GM19455 (cell line): Measurements from ENCODE around the gene AURKAIP1.
"Not testable (repeated sequence)": the region's sequence is repeated elsewhere in the genome, so short reads cannot be mapped to it uniquely, and the experiment has no call there.

Experiments used
- ATAC-seq: cut with Tn5 transposase; IDR thresholded peaks from one replicate; pipeline ENCODE4 v1.9.1; 2021; ENCODE audit not compliant: unreplicated experiment

Gene AURKAIP1

GRCh38 chr1:1406821-1407635, 32.0 kb upstream of the AURKAIP1 start, which contains the start of gene MRPL20:
Gene MRPL20, minus strand, starts transcription at chr1:1407293. Its CDS starts 76 bp downstream, at chr1:1407217.
- peak; percentile 93 for ATAC-seq

- no peak for ATAC-seq
Observed at GRCh38 chr1:1406101-1406820, 31.3 kb upstream of the AURKAIP1 start.

DNA sequence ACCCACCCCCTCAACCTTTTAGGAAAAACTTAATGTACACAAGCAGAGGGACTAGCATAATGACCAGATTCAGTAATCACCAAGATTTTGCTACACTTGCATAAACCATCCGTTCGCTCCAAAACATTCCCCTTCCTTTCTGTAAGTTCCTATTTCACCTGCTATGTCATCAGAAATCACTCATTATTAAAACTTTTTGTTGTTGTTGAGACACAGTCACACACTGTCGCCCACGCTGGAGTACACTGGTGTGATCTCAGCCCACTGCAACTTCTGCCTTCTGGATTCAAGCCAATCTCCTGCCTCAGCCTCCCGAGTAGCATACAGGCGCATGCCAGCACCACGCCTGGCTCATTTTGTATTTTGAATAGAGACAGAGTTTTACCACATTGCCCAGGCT, 28.6 kb upstream of the AURKAIP1 start:
- ATAC-seq: no peak

- not testable (repeated sequence) for ATAC-seq
Observed at GRCh38 chr1:1402901-1403392, 27.9 kb upstream of the AURKAIP1 start.

- ATAC-seq: no peak
Observed at GRCh38 chr1:1402072-1402900, 27.3 kb upstream of the AURKAIP1 start.

DNA sequence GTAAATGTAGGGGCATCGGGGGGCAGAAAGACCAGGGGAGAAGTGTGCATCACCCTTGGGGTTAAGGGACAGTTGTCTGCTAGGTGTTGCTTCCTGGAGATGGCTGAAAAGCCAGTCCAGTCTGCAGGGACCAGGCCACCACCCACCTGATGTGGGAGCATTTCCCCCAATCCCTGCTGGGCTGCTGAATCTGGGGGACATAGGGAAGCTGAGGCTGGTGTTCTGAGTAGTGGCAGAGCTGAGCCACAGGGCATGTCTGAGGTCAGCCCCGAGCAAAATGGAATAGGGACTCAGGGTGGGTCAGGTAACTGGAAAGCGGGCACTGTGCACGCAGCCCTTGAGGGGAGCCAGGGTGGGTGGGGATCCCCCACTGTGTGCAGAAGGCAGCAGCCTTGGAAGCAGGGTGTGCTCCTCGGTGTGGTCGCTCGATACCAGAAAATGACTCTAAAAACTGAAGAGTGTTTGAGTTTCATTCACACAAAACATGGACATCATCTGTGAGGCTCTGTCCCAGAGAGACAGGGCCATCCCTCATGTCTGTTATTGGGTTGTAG, 26.5 kb upstream of the AURKAIP1 start:
- no peak for ATAC-seq

- ATAC-seq: no peak
Observed at GRCh38 chr1:1400576-1401456, 25.8 kb upstream of the AURKAIP1 start.

DNA sequence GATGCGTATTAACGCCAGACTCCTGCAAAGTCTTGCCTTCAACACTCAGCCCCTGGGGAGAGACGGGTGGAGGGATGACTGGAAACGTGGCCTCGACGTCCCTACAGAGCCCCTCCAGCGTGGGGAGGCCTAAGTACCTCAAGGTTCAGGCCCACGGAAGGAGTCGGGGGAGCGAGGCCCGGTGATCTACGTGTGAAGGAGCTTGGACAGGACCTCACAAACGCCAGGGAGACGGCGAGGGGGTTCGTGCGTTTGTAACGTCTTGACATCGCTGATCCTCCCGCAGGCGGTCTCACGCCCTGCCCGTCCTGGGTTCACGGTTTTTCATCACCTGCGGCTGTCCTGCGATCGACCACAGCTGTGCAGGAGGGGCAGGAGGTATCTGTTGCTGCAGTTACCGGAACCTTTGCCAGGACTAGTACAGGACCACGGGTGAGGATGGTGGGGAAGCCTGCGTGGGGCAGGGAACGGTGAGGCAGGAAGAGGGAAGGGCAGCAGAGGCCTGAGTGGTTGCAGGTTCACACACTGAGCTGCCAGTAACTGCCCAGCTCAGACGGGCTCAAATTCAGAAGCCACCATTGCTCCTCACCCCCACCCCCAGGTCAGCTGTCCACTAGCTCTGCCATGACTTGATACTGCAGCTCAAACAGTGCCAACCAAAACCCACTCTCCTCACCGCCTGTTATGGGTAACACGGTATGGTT, 25.0 kb upstream of the AURKAIP1 start:
- peak; percentile 5 for ATAC-seq

- peak; percentile 92 for ATAC-seq
Observed at GRCh38 chr1:1399187-1399871, 24.3 kb upstream of the AURKAIP1 start, which contains the start of gene CCNL2. Gene CCNL2, minus strand, starts transcription at chr1:1399335. Its CDS starts 29 bp downstream, at chr1:1399306.

- peak; percentile 6 for ATAC-seq
Observed at GRCh38 chr1:1398677-1399186, 23.7 kb upstream of the AURKAIP1 start.

DNA sequence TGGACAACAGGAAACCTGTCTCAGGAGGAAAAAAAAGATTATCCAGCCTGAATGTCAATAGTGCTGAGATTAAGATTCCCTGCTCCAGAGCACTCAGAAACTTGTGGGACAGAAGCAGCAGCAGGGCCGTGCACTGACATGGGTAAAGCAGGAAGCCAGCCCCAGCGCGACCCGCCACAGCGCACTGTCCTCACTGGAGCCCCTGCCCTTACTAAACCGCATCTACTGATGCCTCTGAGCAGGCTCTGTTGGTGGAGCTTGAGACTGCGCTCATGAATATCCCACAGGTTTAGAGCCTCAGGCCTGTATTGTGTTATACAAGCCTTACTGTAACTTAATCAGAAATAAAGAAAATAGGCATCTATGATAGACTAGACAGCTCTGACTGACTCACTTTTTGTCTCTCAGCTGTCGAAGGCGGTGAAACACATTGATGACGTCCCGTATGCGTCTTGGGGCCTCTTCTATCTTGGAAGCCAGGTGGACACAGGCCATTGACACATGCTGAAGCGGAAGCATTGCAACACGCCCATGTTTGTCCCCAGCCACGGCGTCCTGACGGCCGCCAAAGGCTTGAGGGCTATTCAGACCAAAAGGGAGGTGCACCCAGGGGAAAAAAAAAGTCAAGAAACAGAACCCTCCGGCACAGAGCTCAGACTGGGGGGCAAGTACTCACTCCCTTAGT, 23.0 kb upstream of the AURKAIP1 start:
- ATAC-seq: no peak

DNA sequence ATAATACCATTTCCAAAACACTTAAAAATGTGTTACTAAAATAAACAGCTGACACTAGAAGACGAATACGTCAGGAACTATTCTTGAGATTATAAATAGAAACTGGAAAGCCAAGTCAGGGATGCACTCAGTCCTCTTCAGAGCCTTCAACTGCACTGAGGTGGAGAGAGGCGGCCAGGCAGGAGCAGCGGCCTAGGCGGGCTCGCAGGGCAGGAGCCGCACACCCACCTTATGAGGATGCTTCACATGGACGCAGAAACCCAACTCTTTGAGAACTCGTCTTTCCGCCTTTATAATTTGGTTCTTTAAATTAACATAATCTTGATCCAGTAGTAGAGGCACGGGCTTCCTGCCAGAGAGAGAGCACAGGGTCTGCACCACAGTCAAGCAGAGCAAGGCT, 20.2 kb upstream of the AURKAIP1 start:
- ATAC-seq: no peak

- ATAC-seq: no peak
Observed at GRCh38 chr1:1394116-1394515, 19.1 kb upstream of the AURKAIP1 start.

- ATAC-seq: no peak
Observed at GRCh38 chr1:1393428-1393827, 18.4 kb upstream of the AURKAIP1 start.

- no peak for ATAC-seq
Observed at GRCh38 chr1:1393014-1393413, 18.0 kb upstream of the AURKAIP1 start.

- no peak for ATAC-seq
Observed at GRCh38 chr1:1391225-1391624, 16.2 kb upstream of the AURKAIP1 start.

GRCh38 chr1:1390675-1391074, 15.7 kb upstream of the AURKAIP1 start:
- no peak for ATAC-seq

- no peak for ATAC-seq
Observed at GRCh38 chr1:1388078-1388472, 13.1 kb upstream of the AURKAIP1 start.
